GM18951 (cell line): ENCODE data around the gene NEO1.

Experiments
- POLR2A ChIP-seq: IDR thresholded peaks from 4 replicates; pipeline ENCODE4 v1.6.1; 2011; ENCODE audit warnings: mild to moderate bottlenecking; ENCODE audit not compliant: insufficient read length, insufficient read depth; ENCODE audit errors: extremely low read depth
- in situ Hi-C: fragments of 300-500 bp; cut with MboI; formaldehyde crosslinking; loops from one replicate; pipeline ENCODE4 v1.12.0; 2022; ENCODE audit warnings: low sequenced_read_pairs, mixed read lengths, inconsistent platforms; ENCODE audit not compliant: unreplicated experiment

NEO1 gene

GRCh38 chr15:73021139-73021621 lies 31.1 kb upstream of the NEO1 start:
- TF ChIP-seq POLR2A = no peak
- in situ Hi-C loops = no loop called here

DNA sequence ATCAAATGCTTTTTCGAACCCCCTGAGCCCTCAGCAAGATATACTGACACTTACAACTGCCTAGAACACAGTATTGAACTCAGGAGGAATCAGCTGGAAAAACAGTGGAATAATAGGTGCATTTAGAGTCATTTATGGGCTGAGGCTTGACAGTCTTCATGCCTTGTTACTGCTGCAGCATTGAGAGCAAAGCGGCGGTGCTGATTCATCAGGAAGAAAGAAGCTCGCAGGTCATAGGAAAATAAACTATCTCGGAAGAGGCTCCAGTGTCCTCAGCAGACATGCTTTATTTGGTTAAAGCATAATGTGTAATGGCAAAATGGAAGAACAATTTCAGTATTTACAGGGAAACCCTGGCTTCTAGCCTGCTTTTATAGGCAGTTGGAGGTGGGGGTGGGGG lies 30.1 kb upstream of the NEO1 start:
- no peak for TF ChIP-seq POLR2A
- in situ Hi-C loops = no loop called here

GRCh38 chr15:73023071-73023470 lies 29.2 kb upstream of the NEO1 start:
- in situ Hi-C loops = no loop called here
- no peak for TF ChIP-seq POLR2A

- in situ Hi-C loops = no loop called here
- TF ChIP-seq POLR2A = no peak
Measured at GRCh38 chr15:73024168-73024567, 28.1 kb upstream of the NEO1 start.

DNA sequence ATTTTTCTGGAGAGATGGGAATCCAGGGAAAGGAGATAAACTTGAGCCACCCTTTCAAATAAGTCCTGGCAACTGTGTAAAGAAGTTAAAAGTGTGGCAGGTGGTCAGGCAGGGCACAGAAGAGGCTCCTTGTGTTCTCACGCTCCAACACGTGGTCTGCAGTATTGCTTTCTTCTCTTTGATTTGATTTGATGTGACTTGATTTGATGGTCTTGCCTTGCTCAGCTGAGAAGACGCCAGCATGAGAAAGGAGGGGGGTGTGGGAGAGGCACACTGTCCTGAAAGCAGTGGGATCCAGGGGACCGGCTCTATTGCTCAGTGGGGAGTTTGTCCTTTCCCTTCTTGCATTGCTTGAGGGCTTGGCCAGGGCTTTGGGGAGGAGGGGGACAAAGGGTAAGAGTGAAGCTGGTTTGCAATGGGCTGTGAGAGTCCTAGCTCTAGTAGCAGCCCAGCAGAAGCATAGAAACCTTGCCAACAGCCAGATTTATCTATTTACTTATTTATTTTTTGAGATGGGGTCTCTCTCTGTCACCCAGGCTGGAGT lies 25.7 kb upstream of the NEO1 start:
- in situ Hi-C loops = no loop called here
- no peak for TF ChIP-seq POLR2A

- no peak for TF ChIP-seq POLR2A
- in situ Hi-C loops = no loop called here
Measured at GRCh38 chr15:73028031-73028430, 24.2 kb upstream of the NEO1 start.

- in situ Hi-C loops = no loop called here
- no peak for TF ChIP-seq POLR2A
Measured at GRCh38 chr15:73028831-73029451, 23.3 kb upstream of the NEO1 start.

DNA sequence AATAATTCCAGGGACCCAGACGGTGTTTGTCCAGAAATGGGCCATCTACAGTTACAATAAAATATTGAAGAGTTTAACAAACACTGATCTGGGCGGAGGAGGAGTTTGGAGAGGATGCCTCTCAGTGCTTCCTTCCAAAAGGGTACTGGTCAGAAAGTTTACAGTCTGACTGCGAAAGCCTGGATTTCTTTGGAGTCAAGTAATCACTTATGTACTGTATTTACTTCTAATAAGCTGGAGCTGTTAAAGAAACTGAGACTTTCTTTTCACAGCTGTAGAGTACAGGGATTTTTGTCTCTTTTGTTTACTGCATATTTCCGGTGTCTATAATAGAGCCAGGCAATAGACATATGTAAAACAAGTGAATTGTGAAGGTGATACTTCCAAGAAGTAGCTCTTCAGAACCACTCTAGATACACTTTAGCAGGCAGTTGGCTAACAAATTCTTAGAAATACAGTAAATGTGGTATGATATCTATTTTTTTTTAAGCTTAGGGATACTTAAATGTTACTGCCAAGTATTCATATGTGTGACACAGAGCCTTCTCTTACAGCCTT lies 22.1 kb upstream of the NEO1 start:
- TF ChIP-seq POLR2A = no peak
- in situ Hi-C loops = no loop called here

GRCh38 chr15:73031648-73032047 lies 20.6 kb upstream of the NEO1 start:
- no peak for TF ChIP-seq POLR2A
- in situ Hi-C loops = no loop called here

DNA sequence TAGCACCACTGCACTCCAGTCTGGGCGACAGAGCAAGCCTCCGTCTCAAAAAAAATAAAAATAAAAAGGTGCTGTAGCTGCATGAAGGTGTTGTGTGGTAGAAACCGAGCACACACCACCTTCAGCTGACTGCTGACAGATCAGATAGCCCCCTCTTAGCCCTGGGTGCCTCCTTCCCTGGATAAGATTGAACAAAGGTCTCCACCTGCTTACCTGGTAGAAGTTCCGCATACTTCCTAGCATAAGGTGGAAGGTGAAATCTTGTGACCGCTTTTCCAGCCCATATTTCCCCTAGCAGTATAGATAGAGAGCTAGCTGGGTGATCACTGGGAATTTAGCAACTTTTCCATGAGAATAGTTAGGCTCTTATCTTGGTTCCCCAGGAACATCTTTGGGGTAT lies 18.7 kb upstream of the NEO1 start:
- in situ Hi-C loops = no loop called here
- TF ChIP-seq POLR2A = no peak

- in situ Hi-C loops = no loop called here
- no peak for TF ChIP-seq POLR2A
Measured at GRCh38 chr15:73034221-73034620, 18.0 kb upstream of the NEO1 start.

DNA sequence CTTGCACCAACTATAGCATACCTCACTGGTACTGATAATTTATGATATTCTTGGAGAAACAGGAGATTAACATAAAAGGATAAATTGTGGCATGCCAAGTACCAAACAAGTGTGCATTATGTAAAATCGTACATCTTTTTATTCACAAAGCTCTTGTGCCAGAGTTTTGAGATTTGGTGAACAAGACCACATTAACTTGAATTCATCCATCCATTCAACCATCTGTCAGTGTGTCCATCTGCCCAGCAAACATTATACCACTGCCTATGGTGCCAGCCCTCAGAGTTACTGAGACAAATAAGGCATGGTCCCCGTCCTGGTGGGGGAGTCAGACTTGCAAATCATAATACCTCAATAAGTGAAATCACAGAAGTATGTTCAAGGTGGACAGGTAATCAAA lies 17.0 kb upstream of the NEO1 start:
- TF ChIP-seq POLR2A = no peak
- in situ Hi-C loops = no loop called here

- in situ Hi-C loops = no loop called here
- no peak for TF ChIP-seq POLR2A
Measured at GRCh38 chr15:73038220-73038619, 14.0 kb upstream of the NEO1 start.

GRCh38 chr15:73046073-73046472 lies 6.2 kb upstream of the NEO1 start:
- in situ Hi-C loops = no loop called here
- TF ChIP-seq POLR2A = no peak
